Activated T-cell treated with anti-CD3 and anti-CD28 coated beads, Interleukin-2, amount 50 U/mL, for 4 hours (primary cell): ENCODE results near the gene CDKAL1. TPM values are rescaled to one million over a fixed set of nuclear protein-coding genes. Genes with fewer than 3 reads are reported as not detected.

ENCODE experiments used
- ATAC-seq, 2 donors: fragments of 200-7000 bp; cut with Tn5 transposase; one replicate each; pipeline ENCODE4 v1.10.0; 2021
- DNase-seq: peaks from one replicate; pipeline ENCODE4 v3.0.0-alpha.2; 2020
- H3K27me3 Mint-ChIP-seq: one replicate; pipeline ENCODE4 v1.8.0; 2021; ENCODE audit warnings: low read depth, mixed read lengths
- H3K36me3 Mint-ChIP-seq: one replicate; pipeline ENCODE4 v1.8.0; 2022; ENCODE audit warnings: mixed read lengths; ENCODE audit not compliant: insufficient read depth
- H3K4me1 Mint-ChIP-seq: one replicate; pipeline ENCODE4 v1.8.0; 2021; ENCODE audit warnings: low read depth, mixed read lengths
- H3K4me3 Mint-ChIP-seq: one replicate; pipeline ENCODE4 v1.8.0; 2021; ENCODE audit warnings: mild to moderate bottlenecking, moderate library complexity, mixed read lengths
- H3K9me3 Mint-ChIP-seq: one replicate; pipeline ENCODE4 v1.8.0; 2021; ENCODE audit warnings: mixed read lengths
- total RNA-seq, 3 donors: library from RNA; stranded (reverse); gene quantifications; one replicate each; pipeline ENCODE4 v1.2.1, GENCODE V29; 2021

CDKAL1 gene
- total RNA-seq, 3 donors from 2014 or later = 23.2 to 26.0 (median 23.6) TPM

DNA sequence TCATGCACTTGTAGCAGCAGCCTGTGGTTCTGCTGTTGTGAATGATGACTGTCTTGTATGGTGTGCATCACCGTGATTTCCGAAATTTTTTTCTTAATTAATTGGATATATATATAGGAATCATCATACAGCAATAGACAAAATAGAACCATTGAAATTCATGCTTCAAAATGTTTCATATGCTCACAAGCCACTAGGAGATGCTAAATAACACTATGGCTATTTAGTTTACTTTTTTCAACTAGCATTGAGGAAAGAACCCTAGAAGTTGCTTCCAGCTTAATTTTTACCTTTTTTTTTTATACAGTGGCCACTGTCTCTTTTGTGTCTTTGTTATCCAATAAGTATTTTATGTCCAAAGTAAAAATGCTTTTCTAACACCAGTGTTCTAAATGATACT lies 485.4 kb downstream of the CDKAL1 start:
- Mint-ChIP-seq H3K27me3 (no peaks in the 10 kb centered on the region), H3K36me3 (peaks cover 23% of the 10 kb centered on the region), H3K9me3 (peaks cover 13% of the 10 kb centered on the region), H3K4me1 (no peaks in the 10 kb centered on the region), H3K4me3 (no peak overlapping the region)
- no peak for DNase-seq
- ATAC-seq = no peak

DNA sequence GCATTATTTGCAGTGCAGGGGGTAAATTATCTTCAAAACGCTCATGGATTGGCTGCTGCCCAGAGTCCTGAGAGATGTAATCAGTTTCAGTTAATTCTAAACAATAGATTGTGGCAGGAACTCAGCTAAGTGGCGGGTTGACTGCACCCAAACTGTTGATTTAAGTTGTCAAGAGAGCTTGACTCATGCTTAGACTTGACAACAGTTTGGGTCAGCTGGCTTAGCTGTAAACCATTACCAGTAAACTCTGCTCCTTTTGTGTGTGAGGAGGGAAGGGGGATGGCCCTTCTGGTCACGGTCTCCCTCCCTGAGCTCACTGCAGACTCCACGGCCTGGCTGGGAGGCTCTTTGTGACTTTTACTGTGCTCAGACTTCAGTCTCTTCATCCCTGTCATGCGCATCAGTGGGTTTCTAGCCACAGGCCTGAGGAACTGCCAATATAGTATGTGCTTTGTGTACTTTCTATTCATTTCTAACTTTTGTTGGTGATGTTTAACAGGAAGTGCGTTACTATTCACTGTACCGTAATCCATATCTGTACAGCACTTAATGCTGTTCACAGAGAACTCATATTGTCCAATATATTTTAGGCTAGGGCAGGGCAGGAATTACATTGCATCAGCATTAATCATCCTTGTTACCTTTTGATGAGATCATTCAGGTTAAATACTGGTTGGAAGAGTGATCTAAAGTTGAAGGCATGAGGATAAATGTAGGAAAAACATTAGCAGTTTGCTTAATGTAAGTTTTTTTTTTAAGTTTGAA lies 488.3 kb downstream of the CDKAL1 start:
- no peaks in the 10 kb centered on the region for H3K4me1 Mint-ChIP-seq
- DNase-seq (no peak), ATAC-seq (no peak)
- no peak overlapping the region for H3K4me3 Mint-ChIP-seq
- H3K27me3 Mint-ChIP-seq = no peaks in the 10 kb centered on the region
- H3K9me3 Mint-ChIP-seq = peaks cover 21% of the 10 kb centered on the region
- H3K36me3 Mint-ChIP-seq = peaks cover 26% of the 10 kb centered on the region

DNA sequence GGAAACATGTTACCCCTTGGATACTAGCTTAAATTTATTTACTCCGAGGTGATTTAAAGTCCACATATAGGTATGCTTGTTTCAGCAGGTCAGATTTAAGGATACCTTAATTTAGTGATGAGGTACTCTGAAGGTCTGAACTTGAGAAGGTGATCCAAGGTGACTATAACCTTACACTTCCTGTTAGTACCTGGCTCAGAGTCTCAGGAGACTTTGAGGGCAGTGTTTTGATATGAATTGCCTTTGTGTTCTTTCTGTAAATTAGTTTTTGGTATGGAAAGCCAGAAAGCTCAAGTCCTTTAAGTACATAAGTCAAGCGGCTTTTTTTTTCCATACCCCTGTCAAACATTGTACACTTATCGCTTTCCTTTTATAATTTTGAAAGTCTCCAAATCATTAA lies 489.0 kb downstream of the CDKAL1 start:
- H3K4me3 Mint-ChIP-seq = no peak overlapping the region
- H3K27me3 Mint-ChIP-seq = no peaks in the 10 kb centered on the region
- peaks cover 31% of the 10 kb centered on the region for H3K36me3 Mint-ChIP-seq
- no peaks in the 10 kb centered on the region for H3K4me1 Mint-ChIP-seq
- ATAC-seq = no peak
- DNase-seq = no peak
- peaks cover 23% of the 10 kb centered on the region for H3K9me3 Mint-ChIP-seq

DNA sequence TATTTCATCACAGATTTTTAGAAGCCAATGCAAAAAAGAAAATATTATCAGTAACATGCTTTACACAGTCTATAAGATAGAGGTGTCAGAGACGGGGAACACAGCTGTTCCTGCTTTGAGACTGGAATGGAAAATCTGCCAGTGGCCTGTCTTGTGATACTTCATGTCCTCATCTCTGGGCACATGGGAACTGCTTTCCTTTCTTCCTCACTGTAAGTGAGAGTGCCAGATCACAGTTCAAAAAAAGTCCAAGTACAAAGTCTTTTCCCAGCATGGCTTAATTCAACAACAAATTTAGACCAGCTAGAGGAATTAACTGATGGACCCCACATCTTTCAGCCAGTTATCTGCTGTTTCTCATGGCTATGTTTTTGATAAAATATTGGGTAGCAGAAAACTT lies 490.4 kb downstream of the CDKAL1 start:
- peaks cover 36% of the 10 kb centered on the region for H3K36me3 Mint-ChIP-seq
- no peaks in the 10 kb centered on the region for H3K27me3 Mint-ChIP-seq
- no peak overlapping the region for H3K4me3 Mint-ChIP-seq

DNA sequence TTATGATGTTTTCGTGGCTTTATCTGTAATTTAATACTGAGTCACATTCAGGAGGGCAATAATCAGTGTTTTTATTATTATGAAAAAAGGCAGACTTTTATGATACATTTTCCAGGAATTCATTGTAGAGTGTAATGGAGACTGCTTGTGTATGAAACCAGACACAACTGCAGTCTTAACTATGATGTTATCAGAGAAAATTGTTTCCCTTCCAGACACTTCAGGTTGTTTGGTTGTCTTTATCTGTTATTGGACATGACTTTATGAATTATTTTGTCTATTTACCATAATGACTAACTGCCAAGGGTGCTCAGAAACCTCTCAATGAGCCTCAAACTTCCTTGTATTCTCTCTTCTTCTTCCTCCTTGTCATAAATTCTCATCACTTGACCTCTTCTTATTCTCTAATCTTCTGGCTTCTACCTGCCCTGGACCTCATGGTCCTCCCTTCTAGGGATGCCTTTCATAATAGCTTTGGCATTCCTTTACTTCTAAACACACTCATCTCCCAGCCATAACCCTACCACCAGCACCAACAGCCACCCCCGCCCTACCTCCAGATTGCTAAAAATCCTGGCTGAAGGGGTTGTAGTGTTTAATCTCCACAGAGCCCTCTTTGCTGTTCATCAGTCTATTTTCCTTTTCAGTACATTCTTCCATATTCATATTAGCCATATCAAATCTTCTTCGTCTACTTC lies 492.5 kb downstream of the CDKAL1 start:
- ATAC-seq (no peak), DNase-seq (no peak)
- no peaks in the 10 kb centered on the region for H3K4me1 Mint-ChIP-seq
- no peaks in the 10 kb centered on the region for H3K27me3 Mint-ChIP-seq
- peaks cover 19% of the 10 kb centered on the region for H3K9me3 Mint-ChIP-seq
- H3K4me3 Mint-ChIP-seq = no peak overlapping the region
- H3K36me3 Mint-ChIP-seq = peaks cover 43% of the 10 kb centered on the region

More for the DNA sequence above, 490.4 kb downstream of the CDKAL1 start:
- Mint-ChIP-seq H3K4me1 (no peaks in the 10 kb centered on the region), H3K9me3 (peaks cover 23% of the 10 kb centered on the region)
- DNase-seq (no peak), ATAC-seq (no peak)

DNA sequence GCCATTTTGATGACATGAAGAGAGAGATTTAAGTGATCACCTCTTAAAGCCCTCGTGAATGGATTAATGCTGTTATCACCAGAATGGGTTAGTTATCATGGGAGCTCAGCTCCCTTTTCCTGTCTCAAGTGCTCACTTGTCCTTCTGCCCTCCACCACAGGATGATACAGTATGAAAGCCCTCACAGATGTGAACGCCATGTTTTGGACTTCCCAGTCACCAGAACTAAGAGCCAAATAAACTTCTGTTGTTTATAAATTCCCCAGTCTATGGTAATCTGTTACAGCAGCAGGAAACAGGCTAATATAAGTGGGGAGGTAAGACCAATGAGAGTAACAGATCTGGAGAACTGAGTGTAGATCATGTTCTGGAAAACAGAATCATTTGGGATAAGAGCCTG lies 493.2 kb downstream of the CDKAL1 start:
- no peak for DNase-seq
- Mint-ChIP-seq H3K36me3 (peaks cover 42% of the 10 kb centered on the region), H3K27me3 (no peaks in the 10 kb centered on the region), H3K4me3 (no peak overlapping the region), H3K4me1 (no peaks in the 10 kb centered on the region), H3K9me3 (peaks cover 18% of the 10 kb centered on the region)
- no peak for ATAC-seq

DNA sequence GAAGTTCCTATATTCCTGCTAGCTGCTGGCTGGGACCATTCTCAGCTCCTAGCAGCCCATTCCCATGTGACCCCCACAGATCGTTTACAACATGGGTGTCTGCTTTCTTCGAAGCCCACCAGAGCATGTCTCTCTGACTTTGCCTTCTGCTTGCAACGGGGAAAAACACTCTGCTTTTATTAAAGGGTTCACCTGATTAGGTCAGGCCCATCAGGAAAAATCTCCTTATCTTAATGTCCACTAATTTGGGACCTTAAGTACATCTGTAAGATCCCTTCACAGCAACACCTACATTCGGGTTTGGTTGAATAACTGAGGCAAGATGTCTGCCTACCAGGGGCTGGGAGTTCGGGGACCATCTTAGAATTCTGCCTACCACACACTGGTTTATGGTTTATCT lies 496.9 kb downstream of the CDKAL1 start:
- DNase-seq = no peak
- peaks cover 36% of the 10 kb centered on the region for H3K36me3 Mint-ChIP-seq
- no peaks in the 10 kb centered on the region for H3K27me3 Mint-ChIP-seq

DNA sequence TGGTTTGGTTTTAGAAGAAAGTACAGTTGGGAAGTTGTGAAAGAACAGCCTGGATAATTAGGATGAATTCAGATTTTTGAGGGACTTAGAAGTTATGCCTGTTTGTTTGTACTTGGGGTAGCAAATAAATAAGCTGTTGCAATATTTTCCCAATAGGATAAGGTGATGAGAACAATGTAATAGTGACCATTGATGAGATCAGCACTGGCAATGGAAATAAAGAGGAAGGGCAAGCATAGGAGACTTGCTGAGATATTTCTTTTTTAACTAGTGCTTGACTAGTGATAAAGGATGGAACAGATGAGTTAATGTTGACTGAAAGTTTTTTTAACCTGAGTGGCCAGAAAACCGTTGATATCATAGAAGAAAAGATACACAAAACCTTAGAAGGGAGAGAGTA lies 498.8 kb downstream of the CDKAL1 start:
- H3K4me1 Mint-ChIP-seq = no peaks in the 10 kb centered on the region
- ATAC-seq = no peak
- no peaks in the 10 kb centered on the region for H3K9me3 Mint-ChIP-seq

More for the DNA sequence above, 496.9 kb downstream of the CDKAL1 start:
- peaks cover 11% of the 10 kb centered on the region for H3K9me3 Mint-ChIP-seq
- no peak for ATAC-seq
- no peak overlapping the region for H3K4me3 Mint-ChIP-seq
- no peaks in the 10 kb centered on the region for H3K4me1 Mint-ChIP-seq

DNA sequence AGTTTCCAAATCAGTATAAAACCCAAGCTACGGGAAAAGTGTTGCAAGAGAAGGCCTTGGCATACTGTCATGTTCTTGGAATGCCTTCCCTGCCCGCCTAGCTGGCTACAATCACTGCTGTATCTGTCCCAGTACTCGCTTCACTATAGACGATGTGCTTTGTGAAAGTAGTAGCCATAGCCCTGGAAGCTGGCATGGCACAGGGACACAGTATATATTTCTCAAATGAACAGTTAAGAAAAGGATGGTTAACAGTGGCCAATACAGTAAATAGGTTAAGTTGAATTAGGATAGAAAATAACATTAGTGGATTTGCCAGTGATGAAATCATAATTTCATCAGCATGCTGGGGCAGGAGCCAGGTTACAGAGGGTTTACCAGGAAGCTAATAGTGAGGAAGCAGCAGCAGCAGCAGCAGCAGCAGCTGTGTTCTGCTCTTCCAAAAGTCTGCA lies 499.3 kb downstream of the CDKAL1 start:
- Mint-ChIP-seq H3K27me3 (no peaks in the 10 kb centered on the region), H3K4me1 (no peaks in the 10 kb centered on the region), H3K4me3 (no peak overlapping the region), H3K9me3 (no peaks in the 10 kb centered on the region), H3K36me3 (peaks cover 22% of the 10 kb centered on the region)
- no peak for ATAC-seq
- DNase-seq = no peak

More for the DNA sequence above, 498.8 kb downstream of the CDKAL1 start:
- peaks cover 23% of the 10 kb centered on the region for H3K36me3 Mint-ChIP-seq
- H3K4me3 Mint-ChIP-seq = no peak overlapping the region
- DNase-seq = no peak
- no peaks in the 10 kb centered on the region for H3K27me3 Mint-ChIP-seq

DNA sequence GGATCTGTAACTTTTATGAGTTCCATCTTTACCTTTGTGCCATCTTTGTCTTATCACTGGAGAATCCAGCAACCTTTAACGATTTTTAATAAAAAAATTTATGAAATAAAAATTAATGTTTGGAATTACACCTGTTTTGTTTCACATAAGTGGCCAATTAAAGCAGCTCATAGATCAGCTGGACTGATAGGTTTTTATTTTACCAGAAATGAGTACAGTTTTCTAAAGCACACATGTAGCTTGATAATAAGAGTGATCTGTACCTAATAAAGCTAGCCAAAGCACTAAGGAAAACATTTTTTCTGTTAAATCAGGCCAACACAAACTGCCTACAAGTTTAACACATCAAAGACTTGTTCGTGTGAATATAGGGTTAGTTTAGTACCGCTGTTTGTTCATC lies 500.1 kb downstream of the CDKAL1 start:
- Mint-ChIP-seq H3K4me1 (no peaks in the 10 kb centered on the region), H3K27me3 (no peaks in the 10 kb centered on the region), H3K9me3 (no peaks in the 10 kb centered on the region), H3K4me3 (no peak overlapping the region), H3K36me3 (peaks cover 19% of the 10 kb centered on the region)
- ATAC-seq = no peak
- no peak for DNase-seq

DNA sequence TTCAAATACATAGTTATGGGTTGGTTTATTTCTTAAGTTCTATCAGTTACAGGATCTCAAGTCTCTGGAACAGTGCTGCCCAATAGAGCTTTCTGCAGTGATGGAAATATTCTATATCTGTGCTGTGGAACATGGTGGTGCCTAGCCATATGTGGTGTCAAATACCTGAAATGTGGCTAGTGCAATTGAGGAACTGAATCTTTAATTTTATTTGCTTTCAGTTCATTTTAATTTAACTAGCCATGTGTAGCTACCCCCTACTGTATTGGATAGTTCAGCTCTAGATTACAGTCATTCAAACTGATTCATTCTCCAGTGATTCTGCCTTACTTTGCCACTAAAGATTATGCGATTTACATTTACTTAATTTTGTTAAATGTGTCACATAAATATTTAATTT lies 503.2 kb downstream of the CDKAL1 start:
- no peaks in the 10 kb centered on the region for H3K4me1 Mint-ChIP-seq
- H3K9me3 Mint-ChIP-seq = no peaks in the 10 kb centered on the region
- H3K27me3 Mint-ChIP-seq = no peaks in the 10 kb centered on the region
- DNase-seq (no peak), ATAC-seq (no peak)
- H3K36me3 Mint-ChIP-seq = peaks cover 8% of the 10 kb centered on the region
- no peak overlapping the region for H3K4me3 Mint-ChIP-seq

DNA sequence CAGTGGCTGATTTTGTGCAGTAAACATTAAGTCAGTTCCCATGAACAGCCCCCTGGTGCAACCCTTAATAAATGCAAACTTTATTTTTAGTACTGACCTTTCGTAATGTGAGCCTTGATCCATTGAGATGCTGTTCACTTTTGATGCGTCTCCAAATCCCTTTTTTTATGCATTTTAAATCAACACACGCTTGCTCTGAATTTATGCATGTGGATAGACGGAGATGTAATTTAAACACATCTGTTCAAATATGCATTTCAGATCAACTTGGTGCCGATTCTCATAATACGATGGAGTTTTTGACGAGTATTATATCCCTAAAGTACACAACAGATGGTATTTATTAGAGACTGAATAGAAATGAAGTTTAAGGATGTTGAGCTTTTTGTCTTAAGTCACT lies 505.7 kb downstream of the CDKAL1 start:
- Mint-ChIP-seq H3K4me1 (no peaks in the 10 kb centered on the region), H3K4me3 (no peak overlapping the region), H3K27me3 (no peaks in the 10 kb centered on the region), H3K9me3 (no peaks in the 10 kb centered on the region), H3K36me3 (peaks cover 3% of the 10 kb centered on the region)
- ATAC-seq (no peak), DNase-seq (no peak)

DNA sequence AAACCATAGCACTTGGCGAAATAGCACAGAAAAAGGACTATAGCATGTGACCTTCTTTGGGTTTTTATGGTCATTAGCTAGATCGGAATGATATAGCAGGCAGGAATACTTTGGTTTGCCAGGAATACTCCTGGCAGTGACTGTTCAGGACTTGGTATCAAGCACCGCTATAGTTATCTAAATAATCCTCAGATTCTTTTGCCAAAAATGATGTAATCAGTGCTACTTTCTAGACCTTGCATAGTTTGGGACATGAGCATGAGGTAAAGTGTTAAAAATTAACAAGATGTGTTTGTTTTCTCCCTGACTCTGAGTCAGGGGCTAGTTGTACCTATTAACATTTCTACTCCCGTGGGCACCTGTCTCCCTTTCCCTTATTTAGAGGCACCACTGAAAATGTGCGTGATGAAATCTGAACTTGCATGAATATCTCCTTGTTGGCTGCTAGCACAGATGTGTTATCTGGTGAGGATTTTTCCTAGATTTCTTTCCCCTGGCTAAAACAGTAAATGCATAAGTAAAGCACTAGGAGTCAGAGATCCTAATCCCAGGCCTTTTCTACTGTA lies 511.0 kb downstream of the CDKAL1 start:
- ATAC-seq = no peak
- DNase-seq = no peak
- Mint-ChIP-seq H3K27me3 (no peaks in the 10 kb centered on the region), H3K36me3 (peaks cover 3% of the 10 kb centered on the region), H3K4me1 (no peaks in the 10 kb centered on the region), H3K9me3 (no peaks in the 10 kb centered on the region), H3K4me3 (no peak overlapping the region)

DNA sequence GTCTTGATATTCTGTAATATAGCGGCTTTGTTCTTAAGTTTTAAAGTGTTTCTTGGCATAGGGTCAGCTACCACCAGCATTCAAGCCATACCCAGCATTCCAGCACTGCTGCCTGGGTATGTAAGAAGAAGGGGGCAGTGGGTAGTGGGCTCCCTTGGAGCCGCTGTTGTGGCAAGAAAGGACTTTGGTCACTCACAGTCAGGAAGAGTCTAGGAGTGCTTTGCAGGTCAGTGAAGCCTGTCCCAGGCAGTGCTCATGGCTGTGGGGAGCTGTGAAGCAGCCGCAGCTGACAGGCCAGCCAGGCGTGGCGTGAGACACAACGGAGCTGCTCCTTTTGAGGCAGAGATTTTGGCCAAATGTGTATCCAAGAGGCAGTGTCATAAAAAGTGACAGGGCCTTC lies 512.0 kb downstream of the CDKAL1 start:
- no peaks in the 10 kb centered on the region for H3K9me3 Mint-ChIP-seq
- DNase-seq = no peak
- peaks cover 3% of the 10 kb centered on the region for H3K36me3 Mint-ChIP-seq
- H3K4me3 Mint-ChIP-seq = no peak overlapping the region
- no peaks in the 10 kb centered on the region for H3K27me3 Mint-ChIP-seq
- no peaks in the 10 kb centered on the region for H3K4me1 Mint-ChIP-seq
- no peak for ATAC-seq

DNA sequence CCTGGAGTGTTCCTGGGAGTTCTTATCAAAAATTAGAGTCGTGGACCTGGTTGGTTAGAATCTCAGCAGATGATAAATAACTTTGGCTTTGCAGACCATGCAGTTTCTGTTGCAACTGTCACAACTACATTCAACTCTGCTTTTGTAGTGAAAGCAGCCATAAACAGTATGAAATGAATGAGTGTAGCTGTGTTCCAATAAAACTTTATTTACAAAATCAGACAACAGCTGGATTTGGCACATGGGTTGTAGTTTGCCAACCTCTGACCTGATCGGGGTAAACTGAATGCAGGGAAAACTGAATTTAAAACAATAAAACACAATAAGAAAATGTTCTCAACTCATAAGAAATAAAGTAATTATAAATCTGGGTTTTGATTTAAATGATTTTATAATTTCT lies 513.8 kb downstream of the CDKAL1 start:
- ATAC-seq = no peak
- Mint-ChIP-seq H3K4me1 (no peaks in the 10 kb centered on the region), H3K4me3 (no peak overlapping the region), H3K36me3 (peaks cover 6% of the 10 kb centered on the region), H3K9me3 (no peaks in the 10 kb centered on the region), H3K27me3 (no peaks in the 10 kb centered on the region)
- no peak for DNase-seq
